Immature natural killer cell (primary cell): ENCODE data around the gene PARP6. TPM values are rescaled to one million over a fixed set of nuclear protein-coding genes. Genes with fewer than 3 reads are reported as not detected.
A peak's percentile ranks its signal among the peaks of the same experiment; 100 is the strongest.

ENCODE experiments used
- DNase-seq, 3 donors: peaks; one replicate each; pipeline ENCODE4 v3.0.0; 2022; ENCODE audit warnings: mixed read lengths in 1 of 3
- H3K27ac Mint-ChIP-seq, 6 donors: one replicate each; pipeline ENCODE4 v1.8.0; 2020; ENCODE audit warnings: mixed read lengths in 6 of 6, mild to moderate bottlenecking in 5 of 6, inconsistent platforms in 4 of 6, moderate library complexity in 3 of 6
- H3K27me3 Mint-ChIP-seq, 3 donors: one replicate each; pipeline ENCODE4 v1.8.0; 2020 to 2021; ENCODE audit warnings: low read depth in 3 of 3, mild to moderate bottlenecking in 3 of 3, mixed read lengths in 3 of 3, moderate library complexity in 3 of 3, inconsistent platforms in 1 of 3
- H3K36me3 Mint-ChIP-seq, 3 donors: one replicate each; pipeline ENCODE4 v1.8.0; 2020; ENCODE audit warnings: mixed read lengths in 3 of 3, inconsistent platforms in 2 of 3, mild to moderate bottlenecking in 2 of 3
- H3K4me1 Mint-ChIP-seq, 2 donors: one replicate each; pipeline ENCODE4 v1.8.0; 2020; ENCODE audit warnings: inconsistent platforms in 2 of 2, mild to moderate bottlenecking in 2 of 2, mixed read lengths in 2 of 2, moderate library complexity in 1 of 2
- H3K4me3 Mint-ChIP-seq, 5 donors: one replicate each; pipeline ENCODE4 v1.8.0; 2020; ENCODE audit warnings: mild to moderate bottlenecking in 5 of 5, mixed read lengths in 5 of 5, inconsistent platforms in 3 of 5, moderate library complexity in 3 of 5
- H3K9me3 Mint-ChIP-seq, 6 donors: one replicate each; pipeline ENCODE4 v1.8.0; 2020; ENCODE audit warnings: mild to moderate bottlenecking in 6 of 6, mixed read lengths in 6 of 6, inconsistent platforms in 4 of 6, moderate library complexity in 3 of 6
- polyA plus RNA-seq, 3 donors: library from polyadenylated mRNA; unstranded; fragments of 300-500 nt; fragmentation: Illumina TruSeq; gene quantifications; one replicate each; pipeline ENCODE4 v1.2.3, GENCODE V29; 2021

Gene PARP6
- polyA plus RNA-seq, 3 donors from 2014 or later = 11.0 to 26.8 (median 19.1) TPM

DNA sequence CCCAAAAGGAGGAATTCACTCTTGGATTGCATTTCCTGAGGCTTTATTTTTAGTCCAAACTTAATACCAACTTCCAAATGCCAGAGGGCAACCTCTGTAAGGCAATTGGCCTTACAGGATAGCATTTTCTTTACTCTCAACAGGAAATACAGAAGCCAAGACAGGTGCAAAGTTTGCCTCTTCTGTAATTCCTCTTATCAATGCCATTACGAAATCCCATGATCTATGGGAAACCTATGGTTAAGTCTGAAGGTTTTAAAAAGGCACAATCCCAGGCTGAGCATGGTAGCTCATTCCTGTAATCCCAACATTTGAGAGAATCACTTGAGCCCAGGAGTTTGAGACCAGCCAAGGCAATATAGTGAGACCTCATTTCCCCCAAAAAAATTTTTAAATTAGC lies 56.3 kb downstream of the PARP6 start:
- peaks cover 23 to 26% (median 23%) of the 10 kb centered on the region in 3 donors for H3K36me3 Mint-ChIP-seq
- peaks cover 0 to 1% of the 10 kb centered on the region in 2 donors for H3K4me1 Mint-ChIP-seq
- DNase-seq = no peak
- no peaks in the 10 kb centered on the region for H3K9me3 Mint-ChIP-seq
- no peak overlapping the region for H3K27ac Mint-ChIP-seq
- no peak overlapping the region for H3K4me3 Mint-ChIP-seq
- H3K27me3 Mint-ChIP-seq = no peaks in the 10 kb centered on the region

DNA sequence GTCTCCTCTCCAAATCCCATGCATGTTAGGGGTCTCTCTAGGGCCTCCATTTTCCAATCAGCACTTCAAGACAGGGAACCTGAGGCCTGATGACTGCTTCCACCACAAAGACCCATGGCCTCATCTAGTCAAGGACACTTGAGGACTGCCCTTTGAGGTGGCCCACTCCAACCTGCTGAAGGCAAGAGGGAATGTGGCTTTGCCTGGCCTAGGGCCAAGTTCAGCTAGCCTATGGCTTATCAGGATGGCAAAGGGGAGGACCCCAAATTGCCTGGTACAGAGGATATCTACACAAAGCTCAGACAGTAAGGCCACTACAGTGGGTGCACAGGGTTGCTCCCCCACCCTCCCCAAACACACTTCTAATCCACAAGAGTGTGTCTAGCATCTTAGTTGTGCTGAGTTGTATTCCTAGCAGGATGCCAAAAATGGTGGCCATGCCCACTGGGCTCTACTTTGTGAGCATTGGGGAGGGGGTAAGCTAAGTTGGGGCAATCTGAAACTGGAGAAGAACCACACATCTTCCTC lies 64.7 kb downstream of the PARP6 start:
- no peak overlapping the region for H3K4me3 Mint-ChIP-seq
- DNase-seq = no peak
- H3K27ac Mint-ChIP-seq = no peak overlapping the region
- H3K9me3 Mint-ChIP-seq = no peaks in the 10 kb centered on the region
- H3K4me1 Mint-ChIP-seq = no peaks in the 10 kb centered on the region
- H3K27me3 Mint-ChIP-seq = peaks cover 0 to 2% (median 0%) of the 10 kb centered on the region in 3 donors
- H3K36me3 Mint-ChIP-seq = peaks cover 21 to 56% (median 33%) of the 10 kb centered on the region in 3 donors

DNA sequence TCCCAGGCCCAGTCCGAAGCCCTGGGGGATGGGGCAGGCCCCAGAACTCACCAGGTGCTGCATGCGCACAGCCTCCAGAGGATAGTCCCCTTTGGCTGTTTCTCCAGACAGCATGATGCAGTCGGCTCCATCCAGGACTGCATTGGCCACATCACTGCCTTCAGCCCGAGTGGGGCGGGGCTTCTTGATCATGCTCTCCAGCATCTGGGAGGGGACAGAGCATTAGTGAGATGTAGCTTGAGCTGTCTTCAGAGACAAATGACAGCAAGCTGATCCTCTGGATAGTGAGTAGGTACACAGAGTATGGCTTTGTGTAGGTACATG lies 65.7 kb downstream of the PARP6 start:
- no peak overlapping the region for H3K4me3 Mint-ChIP-seq
- H3K27me3 Mint-ChIP-seq = peaks cover 0 to 2% (median 0%) of the 10 kb centered on the region in 3 donors
- H3K36me3 Mint-ChIP-seq = peaks cover 21 to 56% (median 33%) of the 10 kb centered on the region in 3 donors

DNA sequence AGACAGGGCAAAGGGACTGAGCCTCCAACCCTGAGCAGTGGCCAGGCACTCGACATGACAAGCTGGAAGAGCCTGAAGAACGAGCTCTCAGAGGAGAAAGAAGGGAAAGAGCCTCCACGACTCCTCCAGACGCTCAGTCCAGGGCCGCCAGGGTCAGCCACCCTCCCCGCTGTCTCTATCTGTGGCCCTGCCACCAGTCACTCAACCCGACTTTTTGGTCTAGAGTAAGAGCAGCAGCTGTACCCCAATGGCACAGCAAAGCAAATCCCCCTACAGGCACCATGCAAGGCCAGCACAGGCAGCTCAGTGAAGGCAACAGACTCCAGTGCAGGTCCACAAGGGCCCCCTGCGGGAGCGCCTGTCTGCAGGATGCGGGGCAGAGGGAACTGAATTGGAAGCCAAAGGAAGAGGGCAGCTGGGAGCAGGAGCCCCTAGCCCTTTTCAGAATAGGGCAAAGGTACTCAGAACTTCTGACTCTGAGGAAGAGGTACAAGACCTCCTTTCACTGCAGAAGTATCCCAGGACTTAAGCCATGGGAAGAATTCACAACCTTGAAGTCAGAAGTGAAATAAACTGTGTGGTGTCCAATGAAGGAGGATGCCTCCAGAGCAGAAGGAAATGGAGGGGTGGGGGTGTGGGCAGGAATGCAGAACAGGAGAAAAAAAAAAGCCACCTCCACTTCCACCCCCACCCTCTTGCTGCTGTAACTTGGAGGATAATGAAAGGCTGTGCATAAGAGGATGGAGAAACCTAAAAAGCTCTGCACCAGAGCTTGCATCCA lies 66.3 kb downstream of the PARP6 start:
- no peaks in the 10 kb centered on the region for H3K9me3 Mint-ChIP-seq
- peaks cover 21 to 56% (median 33%) of the 10 kb centered on the region in 3 donors for H3K36me3 Mint-ChIP-seq
- no peak overlapping the region for H3K4me3 Mint-ChIP-seq
- DNase-seq = no peak
- H3K27me3 Mint-ChIP-seq = peaks cover 0 to 2% (median 0%) of the 10 kb centered on the region in 3 donors
- H3K4me1 Mint-ChIP-seq = no peaks in the 10 kb centered on the region
- H3K27ac Mint-ChIP-seq = peak overlapping the region in 1 of 6 donors; percentile 11

More for the DNA sequence above, 65.7 kb downstream of the PARP6 start:
- no peaks in the 10 kb centered on the region for H3K4me1 Mint-ChIP-seq
- H3K27ac Mint-ChIP-seq = no peak overlapping the region
- H3K9me3 Mint-ChIP-seq = no peaks in the 10 kb centered on the region
- no peak for DNase-seq

DNA sequence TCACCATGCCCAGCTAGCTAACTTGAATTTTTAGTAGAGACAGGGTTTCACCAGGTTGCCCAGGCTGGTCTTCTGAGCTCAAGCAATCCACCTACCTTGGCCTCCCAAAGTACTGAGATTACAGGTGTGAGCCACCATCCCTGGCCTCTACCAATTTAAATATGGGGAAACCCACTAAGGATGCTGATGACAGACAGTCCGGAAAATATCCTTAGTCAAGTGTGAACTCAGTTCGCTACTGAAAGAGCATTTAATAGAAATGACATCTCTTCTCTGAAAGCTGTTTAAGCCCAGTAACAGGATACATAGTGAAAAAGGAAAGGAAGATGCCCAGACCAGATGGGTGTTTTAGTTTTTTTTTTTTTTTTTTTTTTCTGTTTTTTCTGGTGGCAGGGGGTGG lies 67.1 kb downstream of the PARP6 start:
- Mint-ChIP-seq H3K9me3 (no peaks in the 10 kb centered on the region), H3K4me3 (no peak overlapping the region), H3K36me3 (peaks cover 16 to 57% (median 28%) of the 10 kb centered on the region in 3 donors), H3K4me1 (no peaks in the 10 kb centered on the region), H3K27me3 (peaks cover 0 to 2% (median 0%) of the 10 kb centered on the region in 3 donors), H3K27ac (no peak overlapping the region)
- DNase-seq = no peak

DNA sequence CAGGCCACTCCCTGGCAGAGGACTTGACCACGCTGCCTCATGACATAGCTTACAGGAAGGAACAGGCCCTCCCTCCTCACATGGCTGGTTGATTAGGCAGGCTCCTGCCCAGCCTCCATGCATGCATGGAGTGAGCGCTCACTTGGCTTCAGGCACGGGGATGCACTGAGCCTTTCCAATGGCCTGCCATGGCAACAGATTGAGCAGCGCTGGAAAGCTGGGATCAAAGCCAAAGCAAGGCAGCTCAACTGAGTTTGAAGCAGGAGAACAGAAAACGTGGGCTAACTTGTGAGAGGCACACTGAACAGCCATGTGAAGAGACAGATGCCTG lies 68.9 kb downstream of the PARP6 start:
- Mint-ChIP-seq H3K4me1 (no peaks in the 10 kb centered on the region), H3K36me3 (peaks cover 17 to 53% (median 20%) of the 10 kb centered on the region in 3 donors), H3K9me3 (no peaks in the 10 kb centered on the region), H3K4me3 (no peak overlapping the region), H3K27ac (peak overlapping the region in 1 of 6 donors; percentile 56), H3K27me3 (peaks cover 0 to 2% (median 0%) of the 10 kb centered on the region in 3 donors)
- DNase-seq = no peak

DNA sequence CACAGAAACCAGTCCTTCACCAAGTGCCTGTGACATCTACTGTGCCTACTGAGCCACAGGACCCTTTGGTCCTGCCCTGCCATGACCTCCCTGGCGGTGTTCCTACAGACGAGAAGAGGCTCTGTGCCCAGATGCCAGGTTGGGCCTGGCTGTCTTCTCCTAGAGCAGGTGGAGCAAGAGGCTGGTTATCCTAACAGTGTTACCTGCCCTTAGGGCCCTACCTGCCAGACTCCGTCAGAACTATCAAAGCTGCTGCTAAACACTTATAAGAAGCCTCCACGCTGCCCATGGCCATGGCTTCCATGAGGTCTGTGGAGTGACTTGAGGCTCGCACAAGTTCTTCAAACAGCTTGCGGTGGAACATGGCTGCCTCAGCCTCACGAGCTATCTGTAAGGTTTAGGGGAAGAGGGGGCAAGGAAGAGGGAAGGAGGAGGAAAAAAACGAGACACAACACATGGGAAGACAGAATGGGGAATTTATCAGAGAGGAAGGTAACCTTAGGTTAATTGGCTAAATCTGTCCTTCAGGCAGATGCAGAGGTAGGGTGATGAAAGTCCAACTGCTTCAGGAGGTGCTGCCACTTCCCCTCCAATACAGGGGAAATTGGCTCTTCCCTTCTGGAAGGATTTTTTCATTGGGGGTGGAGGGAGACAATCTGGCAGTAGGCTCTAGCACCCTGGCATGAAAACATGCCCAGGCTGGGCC lies 69.4 kb downstream of the PARP6 start:
- H3K27me3 Mint-ChIP-seq = peaks cover 0 to 3% (median 0%) of the 10 kb centered on the region in 3 donors
- H3K27ac Mint-ChIP-seq = peak overlapping the region in 1 of 6 donors; percentile 31
- H3K9me3 Mint-ChIP-seq = no peaks in the 10 kb centered on the region
- H3K36me3 Mint-ChIP-seq = peaks cover 15 to 54% (median 18%) of the 10 kb centered on the region in 3 donors
- H3K4me3 Mint-ChIP-seq = no peak overlapping the region
- no peak for DNase-seq
- peaks cover under 1 to 2% of the 10 kb centered on the region in 2 donors for H3K4me1 Mint-ChIP-seq

DNA sequence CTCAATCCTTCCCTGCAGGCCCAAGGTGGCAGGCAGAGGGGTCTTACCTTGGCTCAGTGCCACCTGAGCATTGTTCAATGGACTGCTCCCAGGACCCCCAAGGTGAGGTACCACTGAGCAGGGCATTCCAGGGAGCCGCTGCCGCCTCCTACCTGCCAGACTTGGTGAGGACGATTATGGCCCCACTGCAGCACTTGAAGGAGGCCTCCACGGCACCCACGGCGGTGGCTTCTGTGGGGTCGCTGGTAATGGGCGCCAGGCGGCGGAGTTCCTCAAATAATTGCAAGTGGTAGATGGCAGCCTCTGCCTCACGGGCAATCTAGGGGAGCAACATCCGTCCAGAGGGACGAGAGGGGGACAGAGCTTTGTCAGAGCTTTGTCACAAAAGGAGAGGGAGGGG lies 70.1 kb downstream of the PARP6 start:
- H3K27me3 Mint-ChIP-seq = peaks cover under 1 to 3% (median under 1%) of the 10 kb centered on the region in 3 donors
- peaks cover 3 to 4% of the 10 kb centered on the region in 2 donors for H3K4me1 Mint-ChIP-seq
- no peak overlapping the region for H3K27ac Mint-ChIP-seq
- H3K36me3 Mint-ChIP-seq = peaks cover 14 to 53% (median 18%) of the 10 kb centered on the region in 3 donors
- H3K4me3 Mint-ChIP-seq = no peak overlapping the region
- no peak for DNase-seq
- no peaks in the 10 kb centered on the region for H3K9me3 Mint-ChIP-seq

DNA sequence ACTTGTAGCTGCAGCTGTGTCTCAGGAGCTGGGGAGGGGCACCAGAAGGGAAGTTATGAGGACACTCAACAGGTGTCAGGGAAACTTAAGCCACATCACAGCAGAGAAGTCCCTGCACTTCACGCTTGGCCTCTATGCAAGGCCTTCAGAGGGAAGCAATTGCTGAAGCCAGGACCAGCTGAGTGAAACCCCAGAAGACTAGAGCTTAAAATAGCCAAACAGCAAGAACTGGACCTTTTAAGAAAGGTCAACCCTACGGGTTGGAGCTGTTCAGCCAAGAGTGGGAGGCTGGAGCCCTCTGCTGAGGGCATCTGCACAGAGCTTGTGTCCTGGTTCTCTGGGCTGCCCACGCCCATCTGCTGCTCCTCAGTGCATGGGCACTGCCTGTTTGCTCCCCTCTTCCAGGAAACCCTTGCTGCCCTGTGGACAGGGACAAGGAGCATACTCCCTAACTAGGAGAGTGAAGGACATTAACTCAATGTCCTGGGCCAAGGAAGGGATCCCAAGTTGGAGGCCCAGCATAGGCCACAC lies 70.9 kb downstream of the PARP6 start:
- peaks cover 10 to 46% (median 11%) of the 10 kb centered on the region in 3 donors for H3K36me3 Mint-ChIP-seq
- peaks cover 2 to 5% (median 4%) of the 10 kb centered on the region in 3 donors for H3K27me3 Mint-ChIP-seq
- peak overlapping the region in 1 of 6 donors; percentile 48 for H3K27ac Mint-ChIP-seq
- peaks cover 4 to 5% of the 10 kb centered on the region in 2 donors for H3K4me1 Mint-ChIP-seq
- no peak for DNase-seq
- H3K9me3 Mint-ChIP-seq = no peaks in the 10 kb centered on the region
- no peak overlapping the region for H3K4me3 Mint-ChIP-seq

DNA sequence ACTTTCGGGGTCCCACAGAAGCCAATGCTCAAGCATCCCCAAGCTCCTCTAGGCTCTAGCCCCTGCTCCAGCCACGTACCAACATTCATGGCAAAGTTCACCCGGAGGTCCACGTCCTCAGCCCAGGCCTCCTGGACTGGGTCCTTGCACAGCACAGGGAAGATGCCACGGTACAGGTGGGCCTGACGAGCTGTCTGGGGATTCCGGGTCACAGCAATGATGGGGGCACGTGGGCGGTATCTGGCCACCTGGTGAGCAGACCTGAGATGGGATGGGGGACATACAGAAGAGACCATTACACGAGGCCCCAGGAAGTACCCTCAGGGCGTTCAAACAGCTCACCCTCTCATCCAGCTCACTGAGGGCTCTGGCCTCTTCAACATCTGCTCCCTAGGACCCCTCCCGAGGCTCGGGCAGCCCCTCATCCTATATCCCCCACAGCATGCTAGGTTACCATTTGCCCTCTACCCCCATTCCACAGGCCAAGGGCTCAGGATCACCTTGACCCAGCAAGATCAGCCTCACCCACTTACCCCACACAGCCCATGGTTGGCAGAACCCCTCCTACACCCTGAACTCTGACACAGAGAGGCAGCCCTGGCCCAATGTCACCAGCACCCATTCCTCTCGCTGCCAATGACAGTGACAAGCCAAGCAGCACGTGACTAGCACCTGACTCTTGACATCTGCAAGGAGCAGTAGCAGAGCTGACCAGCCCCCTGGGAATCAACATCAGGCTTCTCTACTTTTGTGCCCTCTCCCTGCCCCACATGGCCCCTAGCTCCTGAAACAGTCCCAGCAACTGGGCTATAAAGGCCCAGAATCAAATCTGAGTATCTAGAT lies 71.7 kb downstream of the PARP6 start:
- Mint-ChIP-seq H3K4me3 (no peak overlapping the region), H3K27ac (no peak overlapping the region), H3K9me3 (no peaks in the 10 kb centered on the region), H3K4me1 (peaks cover 4 to 5% of the 10 kb centered on the region in 2 donors), H3K36me3 (peaks cover 8 to 39% (median 9%) of the 10 kb centered on the region in 3 donors), H3K27me3 (peaks cover 2 to 10% (median 8%) of the 10 kb centered on the region in 3 donors)
- DNase-seq = no peak

DNA sequence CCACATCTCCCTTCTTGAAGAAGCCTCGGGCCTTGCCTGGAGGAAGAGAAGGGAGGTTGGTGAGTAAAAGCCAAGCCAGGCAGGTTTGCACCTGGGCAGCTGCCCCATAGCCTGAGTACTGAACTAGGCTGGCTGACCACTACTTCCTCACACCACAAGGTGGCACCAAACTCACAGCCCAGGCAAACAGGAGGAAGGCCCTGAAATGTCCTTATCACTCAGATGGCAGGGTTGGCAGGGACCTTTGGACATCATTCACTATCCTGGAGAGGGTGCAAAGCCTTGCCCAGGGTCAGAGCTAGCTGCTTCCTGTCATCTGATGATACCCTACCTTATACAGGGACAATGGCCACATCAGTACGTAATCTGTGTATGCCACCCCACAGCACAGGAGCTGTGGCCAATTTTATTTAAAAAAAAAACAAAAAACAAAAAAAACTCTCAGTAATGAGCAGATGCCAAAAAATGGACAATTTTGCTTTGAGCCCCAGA lies 72.6 kb downstream of the PARP6 start:
- Mint-ChIP-seq H3K4me1 (peaks cover 4 to 5% of the 10 kb centered on the region in 2 donors), H3K9me3 (no peaks in the 10 kb centered on the region), H3K36me3 (peaks cover 8 to 34% (median 8%) of the 10 kb centered on the region in 3 donors), H3K27me3 (peaks cover 2 to 10% (median 10%) of the 10 kb centered on the region in 3 donors), H3K27ac (peak overlapping the region in 1 of 6 donors; percentile 43), H3K4me3 (no peak overlapping the region)
- DNase-seq = peak; percentile 50 to 70 (median 55)

DNA sequence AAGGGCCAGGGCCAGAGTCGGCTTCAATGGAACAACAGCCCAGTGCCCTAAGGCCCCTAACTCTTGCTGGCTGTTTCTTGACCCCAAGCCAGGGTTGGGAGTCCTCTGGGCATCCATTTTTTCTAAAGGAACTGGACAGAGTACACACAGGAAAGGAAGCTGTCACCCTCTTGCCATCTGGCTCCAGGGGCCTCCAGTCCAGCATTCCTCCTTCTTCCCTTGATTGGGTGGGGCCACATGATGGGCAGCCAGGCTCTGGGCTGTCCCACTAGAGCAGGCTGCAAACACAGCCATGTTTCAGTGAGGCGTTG lies 73.2 kb downstream of the PARP6 start:
- no peak overlapping the region for H3K4me3 Mint-ChIP-seq
- DNase-seq = peak in 1 of 3 donors; percentile 10
- no peaks in the 10 kb centered on the region for H3K9me3 Mint-ChIP-seq
- no peak overlapping the region for H3K27ac Mint-ChIP-seq
- H3K27me3 Mint-ChIP-seq = peaks cover 2 to 11% (median 10%) of the 10 kb centered on the region in 3 donors
- peaks cover 8 to 28% (median 8%) of the 10 kb centered on the region in 3 donors for H3K36me3 Mint-ChIP-seq
- peaks cover 4 to 5% of the 10 kb centered on the region in 2 donors for H3K4me1 Mint-ChIP-seq
